GM20000 (cell line): ENCODE results near the gene PSMB7.

Source experiments
- DNase-seq: peaks from one replicate; pipeline ENCODE4 v3.0.0; 2012; ENCODE audit warnings: low spot score
- CTCF ChIP-seq: IDR thresholded peaks from 2 replicates; pipeline ENCODE4 v1.5.1; 2012; ENCODE audit warnings: mild to moderate bottlenecking, control low read depth; ENCODE audit errors: extremely low read depth, missing control alignments

Gene PSMB7

DNA sequence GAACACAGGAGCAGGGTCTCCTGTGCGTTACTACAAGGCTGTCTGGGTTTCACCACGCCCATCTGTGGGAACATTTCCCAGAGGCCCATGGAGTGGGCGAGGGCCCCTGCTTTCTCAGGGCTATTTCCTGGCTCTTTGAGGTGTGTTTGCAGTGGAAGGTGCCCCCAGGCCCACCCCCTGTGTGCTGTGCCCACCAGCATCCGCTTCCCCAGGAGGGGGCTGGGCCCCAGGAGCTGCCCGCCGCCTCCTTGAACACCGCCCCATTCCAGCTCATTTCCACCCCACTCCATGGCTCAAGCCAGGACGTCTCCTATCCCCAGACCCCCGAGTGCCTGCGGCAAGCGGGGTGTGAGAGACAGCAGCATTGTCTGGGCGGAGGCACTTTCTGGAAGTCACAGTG is 87.0 kb downstream of the PSMB7 start:
- DNase-seq = no peak
- no peak for TF ChIP-seq CTCF

- no peak for TF ChIP-seq CTCF
- no peak for DNase-seq
Observed at GRCh38 chr9:124327491-124327890, 87.8 kb downstream of the PSMB7 start.

- no peak for DNase-seq
- no peak for TF ChIP-seq CTCF
Observed at GRCh38 chr9:124326378-124326777, 88.9 kb downstream of the PSMB7 start.

- no peak for TF ChIP-seq CTCF
- no peak for DNase-seq
Observed at GRCh38 chr9:124325816-124326215, 89.4 kb downstream of the PSMB7 start.

GRCh38 chr9:124323904-124324303 is 91.3 kb downstream of the PSMB7 start:
- no peak for DNase-seq
- TF ChIP-seq CTCF = no peak

GRCh38 chr9:124322618-124323432 is 92.4 kb downstream of the PSMB7 start:
- DNase-seq = no peak
- TF ChIP-seq CTCF = no peak

GRCh38 chr9:124321935-124322334 is 93.3 kb downstream of the PSMB7 start:
- no peak for TF ChIP-seq CTCF
- no peak for DNase-seq
